Measurements from ENCODE around the gene CDH23.

The CDH23 gene

DNA sequence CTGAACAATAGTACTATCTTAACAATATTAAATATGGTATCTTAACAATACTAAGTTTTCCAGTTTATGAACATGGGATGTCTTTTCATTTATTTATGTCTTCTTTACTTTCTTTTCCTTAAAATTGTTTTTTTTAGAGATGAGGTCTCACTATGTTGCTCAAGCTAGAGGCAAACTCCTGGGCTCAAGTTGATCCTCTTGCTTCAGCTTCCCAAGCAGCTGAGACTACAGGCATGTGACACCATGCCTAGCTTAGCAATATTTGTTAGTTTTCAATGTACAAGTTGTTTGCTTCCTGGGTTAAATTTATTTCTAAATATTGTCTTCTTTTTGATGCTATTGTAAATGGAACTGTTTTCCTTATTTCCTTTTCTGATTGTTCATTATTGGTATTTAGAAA is 16.9 kb downstream of the CDH23 start:
- no peak for TF ChIP-seq TCF4 (CRISPR knock-in tag; IDR thresholded peaks at IDR 0.05; ENCODE audit: borderline replicate concordance)
- no peak for TF ChIP-seq RARB (CRISPR knock-in tag; IDR thresholded peaks at IDR 0.05)
- TF ChIP-seq OSR1 (CRISPR knock-in tag; IDR thresholded peaks at IDR 0.05), result no peak
- TF ChIP-seq, protein P1, sequence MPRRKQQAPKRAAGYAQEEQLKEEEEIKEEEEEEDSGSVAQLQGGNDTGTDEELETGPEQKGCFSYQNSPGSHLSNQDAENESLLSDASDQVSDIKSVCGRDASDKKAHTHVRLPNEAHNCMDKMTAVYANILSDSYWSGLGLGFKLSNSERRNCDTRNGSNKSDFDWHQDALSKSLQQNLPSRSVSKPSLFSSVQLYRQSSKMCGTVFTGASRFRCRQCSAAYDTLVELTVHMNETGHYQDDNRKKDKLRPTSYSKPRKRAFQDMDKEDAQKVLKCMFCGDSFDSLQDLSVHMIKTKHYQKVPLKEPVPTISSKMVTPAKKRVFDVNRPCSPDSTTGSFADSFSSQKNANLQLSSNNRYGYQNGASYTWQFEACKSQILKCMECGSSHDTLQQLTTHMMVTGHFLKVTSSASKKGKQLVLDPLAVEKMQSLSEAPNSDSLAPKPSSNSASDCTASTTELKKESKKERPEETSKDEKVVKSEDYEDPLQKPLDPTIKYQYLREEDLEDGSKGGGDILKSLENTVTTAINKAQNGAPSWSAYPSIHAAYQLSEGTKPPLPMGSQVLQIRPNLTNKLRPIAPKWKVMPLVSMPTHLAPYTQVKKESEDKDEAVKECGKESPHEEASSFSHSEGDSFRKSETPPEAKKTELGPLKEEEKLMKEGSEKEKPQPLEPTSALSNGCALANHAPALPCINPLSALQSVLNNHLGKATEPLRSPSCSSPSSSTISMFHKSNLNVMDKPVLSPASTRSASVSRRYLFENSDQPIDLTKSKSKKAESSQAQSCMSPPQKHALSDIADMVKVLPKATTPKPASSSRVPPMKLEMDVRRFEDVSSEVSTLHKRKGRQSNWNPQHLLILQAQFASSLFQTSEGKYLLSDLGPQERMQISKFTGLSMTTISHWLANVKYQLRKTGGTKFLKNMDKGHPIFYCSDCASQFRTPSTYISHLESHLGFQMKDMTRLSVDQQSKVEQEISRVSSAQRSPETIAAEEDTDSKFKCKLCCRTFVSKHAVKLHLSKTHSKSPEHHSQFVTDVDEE (CRISPR knock-in tag; IDR thresholded peaks at IDR 0.05), result no peak
- no peak for TF ChIP-seq ESRRG (CRISPR knock-in tag; IDR thresholded peaks at IDR 0.05)
- TF ChIP-seq, protein P2, sequence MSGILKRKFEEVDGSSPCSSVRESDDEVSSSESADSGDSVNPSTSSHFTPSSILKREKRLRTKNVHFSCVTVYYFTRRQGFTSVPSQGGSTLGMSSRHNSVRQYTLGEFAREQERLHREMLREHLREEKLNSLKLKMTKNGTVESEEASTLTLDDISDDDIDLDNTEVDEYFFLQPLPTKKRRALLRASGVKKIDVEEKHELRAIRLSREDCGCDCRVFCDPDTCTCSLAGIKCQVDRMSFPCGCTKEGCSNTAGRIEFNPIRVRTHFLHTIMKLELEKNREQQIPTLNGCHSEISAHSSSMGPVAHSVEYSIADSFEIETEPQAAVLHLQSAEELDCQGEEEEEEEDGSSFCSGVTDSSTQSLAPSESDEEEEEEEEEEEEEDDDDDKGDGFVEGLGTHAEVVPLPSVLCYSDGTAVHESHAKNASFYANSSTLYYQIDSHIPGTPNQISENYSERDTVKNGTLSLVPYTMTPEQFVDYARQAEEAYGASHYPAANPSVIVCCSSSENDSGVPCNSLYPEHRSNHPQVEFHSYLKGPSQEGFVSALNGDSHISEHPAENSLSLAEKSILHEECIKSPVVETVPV (CRISPR knock-in tag; IDR thresholded peaks at IDR 0.05), result no peak
- no peak for TF ChIP-seq ISL1 (CRISPR knock-in tag; IDR thresholded peaks at IDR 0.05)
- no peak for TF ChIP-seq TOX (CRISPR knock-in tag; IDR thresholded peaks at IDR 0.05; ENCODE audit: borderline replicate concordance)
- no peak for TF ChIP-seq SNAI2 (CRISPR knock-in tag; IDR thresholded peaks at IDR 0.05)
- no peak for TF ChIP-seq PPARA (CRISPR knock-in tag; IDR thresholded peaks at IDR 0.05; ENCODE audit: borderline replicate concordance)
- no peak for TF ChIP-seq ARNTL (CRISPR knock-in tag; IDR thresholded peaks at IDR 0.05; ENCODE audit: borderline replicate concordance, low read depth)
- TF ChIP-seq BACH2 (CRISPR knock-in tag; IDR thresholded peaks at IDR 0.05; ENCODE audit: borderline replicate concordance), result no peak
- TF ChIP-seq, protein P3, sequence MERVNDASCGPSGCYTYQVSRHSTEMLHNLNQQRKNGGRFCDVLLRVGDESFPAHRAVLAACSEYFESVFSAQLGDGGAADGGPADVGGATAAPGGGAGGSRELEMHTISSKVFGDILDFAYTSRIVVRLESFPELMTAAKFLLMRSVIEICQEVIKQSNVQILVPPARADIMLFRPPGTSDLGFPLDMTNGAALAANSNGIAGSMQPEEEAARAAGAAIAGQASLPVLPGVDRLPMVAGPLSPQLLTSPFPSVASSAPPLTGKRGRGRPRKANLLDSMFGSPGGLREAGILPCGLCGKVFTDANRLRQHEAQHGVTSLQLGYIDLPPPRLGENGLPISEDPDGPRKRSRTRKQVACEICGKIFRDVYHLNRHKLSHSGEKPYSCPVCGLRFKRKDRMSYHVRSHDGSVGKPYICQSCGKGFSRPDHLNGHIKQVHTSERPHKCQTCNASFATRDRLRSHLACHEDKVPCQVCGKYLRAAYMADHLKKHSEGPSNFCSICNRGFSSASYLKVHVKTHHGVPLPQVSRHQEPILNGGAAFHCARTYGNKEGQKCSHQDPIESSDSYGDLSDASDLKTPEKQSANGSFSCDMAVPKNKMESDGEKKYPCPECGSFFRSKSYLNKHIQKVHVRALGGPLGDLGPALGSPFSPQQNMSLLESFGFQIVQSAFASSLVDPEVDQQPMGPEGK (CRISPR knock-in tag; IDR thresholded peaks at IDR 0.05; ENCODE audit: borderline replicate concordance), result no peak
- TF ChIP-seq ZNF70 (CRISPR knock-in tag; IDR thresholded peaks at IDR 0.05), result no peak
- no peak for TF ChIP-seq ZNF565 (CRISPR knock-in tag; conservative IDR thresholded peaks at IDR 0.05; ENCODE audit: low read depth)
- TF ChIP-seq ZC3H10 (CRISPR knock-in tag; IDR thresholded peaks at IDR 0.05), result no peak
- no peak for TF ChIP-seq GLIS3 (CRISPR knock-in tag; IDR thresholded peaks at IDR 0.05)
- TF ChIP-seq, protein P4, sequence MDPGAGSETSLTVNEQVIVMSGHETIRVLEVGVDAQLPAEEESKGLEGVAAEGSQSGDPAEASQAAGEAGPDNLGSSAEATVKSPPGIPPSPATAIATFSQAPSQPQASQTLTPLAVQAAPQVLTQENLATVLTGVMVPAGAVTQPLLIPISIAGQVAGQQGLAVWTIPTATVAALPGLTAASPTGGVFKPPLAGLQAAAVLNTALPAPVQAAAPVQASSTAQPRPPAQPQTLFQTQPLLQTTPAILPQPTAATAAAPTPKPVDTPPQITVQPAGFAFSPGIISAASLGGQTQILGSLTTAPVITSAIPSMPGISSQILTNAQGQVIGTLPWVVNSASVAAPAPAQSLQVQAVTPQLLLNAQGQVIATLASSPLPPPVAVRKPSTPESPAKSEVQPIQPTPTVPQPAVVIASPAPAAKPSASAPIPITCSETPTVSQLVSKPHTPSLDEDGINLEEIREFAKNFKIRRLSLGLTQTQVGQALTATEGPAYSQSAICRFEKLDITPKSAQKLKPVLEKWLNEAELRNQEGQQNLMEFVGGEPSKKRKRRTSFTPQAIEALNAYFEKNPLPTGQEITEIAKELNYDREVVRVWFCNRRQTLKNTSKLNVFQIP (CRISPR knock-in tag; IDR thresholded peaks at IDR 0.05; ENCODE audit: borderline replicate concordance, low read depth), result no peak
- ATAC-seq, result no peak

DNA sequence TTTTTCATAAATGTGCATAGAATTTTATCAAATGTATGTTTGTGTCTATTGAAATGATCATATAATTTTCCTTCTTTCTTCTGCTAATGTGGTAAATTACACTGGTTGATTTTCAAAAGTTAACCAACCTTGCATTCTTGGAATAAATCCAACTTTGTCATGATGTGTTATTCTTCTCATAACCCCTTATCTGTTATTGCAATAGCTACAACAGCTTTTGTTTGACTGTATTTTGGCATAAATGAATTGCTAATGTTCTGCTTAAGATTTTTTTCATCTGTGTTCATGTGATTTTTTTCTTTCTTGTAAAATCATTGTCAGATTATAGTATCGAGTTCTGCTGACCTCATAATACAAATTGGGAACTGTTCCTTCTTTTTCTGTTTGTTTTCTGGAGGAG is 17.6 kb downstream of the CDH23 start:
- ATAC-seq, result no peak
- TF ChIP-seq, protein P2 (CRISPR knock-in tag; IDR thresholded peaks at IDR 0.05), result no peak
- TF ChIP-seq TCF4 (CRISPR knock-in tag; IDR thresholded peaks at IDR 0.05; ENCODE audit: borderline replicate concordance), result no peak
- no peak for TF ChIP-seq CSDC2 (CRISPR knock-in tag; IDR thresholded peaks at IDR 0.05)
- TF ChIP-seq, protein P3 (CRISPR knock-in tag; IDR thresholded peaks at IDR 0.05; ENCODE audit: borderline replicate concordance), result no peak
- no peak for TF ChIP-seq ZNF8 (CRISPR knock-in tag; IDR thresholded peaks at IDR 0.05)
- TF ChIP-seq SNAI2 (CRISPR knock-in tag; IDR thresholded peaks at IDR 0.05), result no peak
- no peak for TF ChIP-seq ARNTL (CRISPR knock-in tag; IDR thresholded peaks at IDR 0.05; ENCODE audit: borderline replicate concordance, low read depth)
- TF ChIP-seq RARB (CRISPR knock-in tag; IDR thresholded peaks at IDR 0.05), result no peak
- no peak for TF ChIP-seq PPARA (CRISPR knock-in tag; IDR thresholded peaks at IDR 0.05; ENCODE audit: borderline replicate concordance)
- TF ChIP-seq ZFP3 (CRISPR knock-in tag; IDR thresholded peaks at IDR 0.05), result no peak
- TF ChIP-seq ZNF565 (CRISPR knock-in tag; conservative IDR thresholded peaks at IDR 0.05; ENCODE audit: low read depth), result no peak
- TF ChIP-seq ZNF70 (CRISPR knock-in tag; IDR thresholded peaks at IDR 0.05), result no peak
- TF ChIP-seq OSR1 (CRISPR knock-in tag; IDR thresholded peaks at IDR 0.05), result no peak
- no peak for TF ChIP-seq ZFP30 (CRISPR knock-in tag; IDR thresholded peaks at IDR 0.05)
- no peak for TF ChIP-seq TOX (CRISPR knock-in tag; IDR thresholded peaks at IDR 0.05; ENCODE audit: borderline replicate concordance)
- TF ChIP-seq, protein P1 (CRISPR knock-in tag; IDR thresholded peaks at IDR 0.05), result no peak
